HG03558 (cell line): ENCODE data around the gene RAB22A.
"Not testable (repeated sequence)": the region's sequence is repeated elsewhere in the genome, so short reads cannot be mapped to it uniquely, and the experiment has no call there.

Source experiments
- ATAC-seq: cut with Tn5 transposase; IDR thresholded peaks from one replicate; pipeline ENCODE4 v1.9.1; 2021; ENCODE audit warnings: moderate number of reproducible peaks; ENCODE audit not compliant: unreplicated experiment; ENCODE audit errors: extremely low read depth

The RAB22A gene

GRCh38 chr20:58340853-58341252, 31.3 kb downstream of the RAB22A start:
- no peak for ATAC-seq

- ATAC-seq = no peak
Measured at GRCh38 chr20:58342104-58342945, 32.8 kb downstream of the RAB22A start.

GRCh38 chr20:58344741-58345140, 35.2 kb downstream of the RAB22A start:
- ATAC-seq = no peak

- no peak for ATAC-seq
Measured at GRCh38 chr20:58349570-58349969, 40.1 kb downstream of the RAB22A start.

- no peak for ATAC-seq
Measured at GRCh38 chr20:58352468-58352867, 43.0 kb downstream of the RAB22A start.

- ATAC-seq = no peak
Measured at GRCh38 chr20:58359441-58359840, 49.9 kb downstream of the RAB22A start.

- no peak for ATAC-seq
Measured at GRCh38 chr20:58360936-58361335, 51.4 kb downstream of the RAB22A start.

GRCh38 chr20:58361481-58362205, 52.1 kb downstream of the RAB22A start:
- no peak for ATAC-seq

- no peak for ATAC-seq
Measured at GRCh38 chr20:58362206-58362516, 52.6 kb downstream of the RAB22A start.

- ATAC-seq = no peak
Measured at GRCh38 chr20:58362970-58363369, 53.5 kb downstream of the RAB22A start.

GRCh38 chr20:58366866-58367265, 57.4 kb downstream of the RAB22A start:
- ATAC-seq = no peak

- no peak for ATAC-seq
Measured at GRCh38 chr20:58372806-58373205, 63.3 kb downstream of the RAB22A start.

GRCh38 chr20:58373296-58373695, 63.8 kb downstream of the RAB22A start:
- ATAC-seq = not testable (repeated sequence)

- ATAC-seq = no peak
Measured at GRCh38 chr20:58374027-58374850, 64.7 kb downstream of the RAB22A start.

GRCh38 chr20:58374906-58375758, 65.6 kb downstream of the RAB22A start:
- ATAC-seq = no peak

- ATAC-seq = no peak
Measured at GRCh38 chr20:58375759-58376352, 66.3 kb downstream of the RAB22A start.

GRCh38 chr20:58377017-58377416, 67.5 kb downstream of the RAB22A start:
- no peak for ATAC-seq

GRCh38 chr20:58377766-58378401, 68.4 kb downstream of the RAB22A start:
- no peak for ATAC-seq

GRCh38 chr20:58378704-58379103, 69.2 kb downstream of the RAB22A start:
- no peak for ATAC-seq
